Activated T-cell treated with anti-CD3 and anti-CD28 coated beads, Interleukin-2, amount 50 U/mL, for 72 hours (primary cell): ENCODE measurements around the gene PAK6. TPM values are rescaled to one million over a fixed set of nuclear protein-coding genes. Genes with fewer than 3 reads are reported as not detected.

Experiments
- ATAC-seq, 2 donors: fragments of 150-1000 bp; cut with Tn5 transposase; replicated peaks in 1 of 2; 2 replicates each; pipeline ENCODE4 v1.10.0; 2021; ENCODE audit warnings: moderate library complexity in 2 of 2, mild to moderate bottlenecking in 1 of 2
- DNase-seq, 2 donors: peaks; one replicate each; pipeline ENCODE4 v3.0.0; 2021 to 2022; ENCODE audit warnings: mixed read lengths in 1 of 2
- H3K27ac Mint-ChIP-seq: one replicate; pipeline ENCODE4 v1.8.0; 2022; ENCODE audit warnings: mild to moderate bottlenecking, moderate library complexity, mixed read lengths
- H3K27me3 Mint-ChIP-seq: one replicate; pipeline ENCODE4 v1.8.0; 2022; ENCODE audit warnings: low read depth, mixed read lengths
- H3K36me3 Mint-ChIP-seq, 2 donors: one replicate each; pipeline ENCODE4 v1.8.0; 2022; ENCODE audit warnings: mixed read lengths in 2 of 2, mild to moderate bottlenecking in 1 of 2; ENCODE audit not compliant: insufficient read depth in 2 of 2
- H3K4me1 Mint-ChIP-seq: one replicate; pipeline ENCODE4 v1.8.0; 2022; ENCODE audit warnings: low read depth, mixed read lengths
- H3K4me3 Mint-ChIP-seq, 2 donors: one replicate each; pipeline ENCODE4 v1.8.0; 2022; ENCODE audit warnings: mild to moderate bottlenecking in 2 of 2, mixed read lengths in 2 of 2, moderate library complexity in 2 of 2
- H3K9me3 Mint-ChIP-seq, 2 donors: one replicate each; pipeline ENCODE4 v1.8.0; 2022; ENCODE audit warnings: mixed read lengths in 2 of 2
- total RNA-seq, 2 donors: library from RNA; stranded (reverse); gene quantifications; one replicate each; pipeline ENCODE4 v1.2.3, GENCODE V29; 2022

PAK6 gene
- total RNA-seq, 2 donors from 2014 or later: 0.51 to 1.2 TPM

DNA sequence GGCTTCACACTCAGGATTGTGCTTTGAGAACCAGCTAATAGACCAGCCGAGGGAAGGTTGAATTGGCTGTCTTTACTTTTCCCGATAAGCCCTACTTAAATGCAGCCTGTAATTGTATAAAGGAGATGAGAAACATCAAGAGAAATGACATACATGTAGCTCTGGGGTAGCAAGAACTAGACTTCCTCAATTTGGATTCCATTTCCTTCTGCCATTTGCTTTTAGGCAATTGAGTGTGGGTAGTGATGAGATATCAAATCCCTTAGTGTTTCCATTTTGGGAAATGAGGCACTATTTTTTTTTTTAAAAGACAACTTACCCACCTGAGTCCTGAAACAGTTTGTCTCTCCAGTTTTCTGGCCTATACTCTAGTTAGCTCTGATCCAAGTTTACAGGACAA is 86.8 kb downstream of the PAK6 start:
- Mint-ChIP-seq H3K36me3 (no peaks in the 10 kb centered on the region), H3K4me1 (peaks cover 39% of the 10 kb centered on the region), H3K9me3 (no peaks in the 10 kb centered on the region), H3K27me3 (peaks cover 6% of the 10 kb centered on the region), H3K27ac (no peak overlapping the region), H3K4me3 (no peak overlapping the region)
- DNase-seq: no peak
- ATAC-seq: no peak

Other genes starting within 250 kb of the PAK6 start
- gene SRP14, start 199.9 kb upstream of the PAK6 start, total RNA-seq: 100 to 1,000 TPM; 102 to 117 TPM
- 10 to 100 TPM; 23.7 to 25.9 TPM for gene BMF, start 130.2 kb upstream of the PAK6 start, total RNA-seq
- gene BUB1B, start 78.0 kb upstream of the PAK6 start, total RNA-seq: 10 to 100 TPM; 86.5 to 91.2 TPM
- gene ANKRD63, start 44.0 kb downstream of the PAK6 start, total RNA-seq: not detected
- 10 to 100 TPM; 90.4 to 91.8 TPM for gene PLCB2, start 68.9 kb downstream of the PAK6 start, total RNA-seq
- 10 to 100 TPM in 1 of 2 donors, 1 to 10 TPM in 1; 7.1 to 10.2 TPM for gene INAFM2, start 84.6 kb downstream of the PAK6 start, total RNA-seq
- gene CCDC9B, start 101.9 kb downstream of the PAK6 start, total RNA-seq: 1 to 10 TPM; 1.0 to 1.6 TPM
- gene PHGR1, start 112.0 kb downstream of the PAK6 start, total RNA-seq: not detected
- under 1 TPM; 0.19 to 0.34 TPM for gene DISP2, start 119.2 kb downstream of the PAK6 start, total RNA-seq
- gene KNSTRN, start 143.7 kb downstream of the PAK6 start, total RNA-seq: 10 to 100 TPM; 47.3 to 61.5 TPM
- gene IVD, start 166.7 kb downstream of the PAK6 start, total RNA-seq: 10 to 100 TPM; 61.2 to 75.5 TPM
- gene BAHD1, start 201.9 kb downstream of the PAK6 start, total RNA-seq: 10 to 100 TPM; 20.8 to 21.9 TPM
- 1 to 10 TPM; 9.5 to 9.7 TPM for gene CHST14, start 231.9 kb downstream of the PAK6 start, total RNA-seq